NCI-H748 (cell line): ENCODE results near the gene SERTAD2.

Experiments used
- DNase-seq: peaks from one replicate; lab custom pipeline; 2025; ENCODE audit not compliant: unreplicated experiment; lab: John Stamatoyannopoulos, UW

SERTAD2 gene

GRCh38 chr2:64649626-64650025 lies 4.1 kb downstream of the SERTAD2 start:
- no peak for DNase-seq

DNA sequence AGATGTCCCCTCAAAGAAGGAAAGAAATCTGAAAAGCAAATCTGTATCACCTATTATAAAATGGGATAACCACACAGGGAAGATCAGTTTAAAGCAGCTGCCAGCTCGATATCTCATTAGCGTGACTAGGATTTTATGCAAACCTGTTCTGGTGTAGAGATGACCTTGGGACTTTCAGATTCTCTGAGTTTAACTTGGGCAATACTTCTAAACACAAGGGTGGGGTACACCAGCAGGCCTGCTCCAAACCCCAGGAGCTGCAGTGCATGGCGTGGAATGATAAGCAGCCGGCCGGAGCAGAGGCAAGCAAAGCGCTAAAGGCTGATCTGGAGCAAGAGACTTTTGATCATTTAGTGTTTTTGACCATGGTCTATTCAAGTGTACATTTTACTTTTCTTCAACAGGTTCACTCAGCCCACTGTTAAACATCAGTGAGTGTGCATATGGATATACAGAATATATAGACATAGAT lies 4.7 kb downstream of the SERTAD2 start:
- DNase-seq: no peak

DNA sequence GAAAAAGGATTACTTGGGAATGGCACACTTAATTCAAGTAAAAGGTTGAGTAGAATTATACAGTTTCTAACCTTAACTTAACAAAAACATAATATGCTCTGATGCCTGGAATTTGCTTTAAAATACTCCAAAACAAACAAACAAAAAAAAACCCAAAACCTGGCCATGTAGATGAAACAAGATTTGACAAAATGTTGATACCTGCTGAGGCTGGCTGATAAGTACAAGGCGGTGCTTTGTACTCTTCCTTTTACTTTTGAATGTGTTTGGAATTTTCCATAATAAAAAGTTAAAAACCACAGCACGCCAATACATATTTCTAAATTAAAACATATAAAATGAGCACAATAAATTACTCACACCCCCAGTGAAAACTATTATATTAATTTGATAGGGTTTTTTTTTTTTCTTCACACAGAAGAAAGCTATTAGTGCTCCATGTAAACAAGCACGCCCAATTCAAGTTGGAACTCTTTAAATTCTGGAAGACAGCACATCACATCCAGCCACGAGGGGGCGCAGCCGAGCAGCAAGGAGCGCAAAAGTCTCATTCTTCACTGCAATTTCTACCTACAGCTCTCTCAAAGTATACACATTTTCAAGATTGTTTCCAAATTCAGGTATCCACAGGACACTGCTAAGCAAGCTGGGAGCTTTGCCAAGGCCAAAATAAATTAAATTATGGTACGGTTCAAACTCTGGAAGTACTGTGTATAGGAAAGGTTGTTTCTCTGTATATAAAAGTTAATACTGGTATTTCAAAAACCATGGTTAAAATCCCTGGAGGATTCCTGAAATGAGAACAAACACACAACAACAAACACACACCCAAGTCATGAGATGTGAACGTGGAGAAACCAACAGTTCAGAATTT lies 7.5 kb downstream of the SERTAD2 start:
- peak; percentile 67 for DNase-seq

DNA sequence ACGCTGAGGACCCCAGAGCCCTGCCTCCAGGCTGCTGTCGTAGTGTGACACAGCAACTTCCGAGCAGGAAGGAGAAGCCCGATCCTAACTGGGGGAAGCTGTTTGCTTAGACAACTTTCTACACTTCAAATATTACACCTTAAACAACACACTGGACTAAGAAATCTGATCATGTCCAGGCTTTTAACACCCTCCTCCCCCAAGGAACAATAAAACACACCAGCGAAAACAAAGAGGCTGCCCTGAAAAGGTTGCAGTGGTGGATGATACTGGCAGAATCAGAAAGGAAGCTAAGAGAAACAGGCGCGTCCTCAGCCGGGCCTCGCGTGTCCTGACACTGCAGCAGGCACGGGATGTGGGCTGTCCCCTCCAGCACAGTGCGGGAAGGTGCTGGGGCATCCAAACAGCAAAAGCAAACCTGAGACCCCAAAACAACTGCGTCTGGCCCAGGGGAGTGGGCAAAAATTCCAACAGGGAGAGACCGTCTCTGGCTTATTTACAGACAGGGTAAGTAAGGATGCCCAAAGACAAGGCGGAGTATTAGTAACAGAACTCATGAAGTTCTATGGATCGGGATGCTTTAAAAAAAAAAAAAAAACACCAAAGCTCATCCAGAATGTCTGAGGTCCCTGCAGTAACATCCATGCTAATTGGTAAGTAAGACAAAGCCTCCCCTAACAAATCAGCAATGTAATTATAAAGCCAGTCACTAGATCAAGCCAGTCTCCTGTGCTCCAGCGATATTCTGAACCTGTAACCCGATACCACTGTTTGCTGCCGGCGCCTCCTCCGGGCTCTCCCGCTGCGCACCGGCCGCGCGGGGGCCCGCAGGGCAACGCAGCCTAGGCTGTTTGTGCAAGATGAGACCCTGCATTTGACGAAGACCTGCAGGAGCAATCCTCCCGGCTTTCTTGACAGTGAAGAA lies 9.0 kb downstream of the SERTAD2 start:
- peak; percentile 77 for DNase-seq

- no peak for DNase-seq
These were observed 9.8 kb downstream of the SERTAD2 start for GRCh38 chr2:64643838-64644457.

GRCh38 chr2:64641599-64641998 lies 12.1 kb downstream of the SERTAD2 start:
- peak; percentile 36 for DNase-seq

GRCh38 chr2:64640153-64641044 lies 13.3 kb downstream of the SERTAD2 start:
- no peak for DNase-seq

- DNase-seq: no peak
These were observed 14.0 kb downstream of the SERTAD2 start for GRCh38 chr2:64639691-64640090.

DNA sequence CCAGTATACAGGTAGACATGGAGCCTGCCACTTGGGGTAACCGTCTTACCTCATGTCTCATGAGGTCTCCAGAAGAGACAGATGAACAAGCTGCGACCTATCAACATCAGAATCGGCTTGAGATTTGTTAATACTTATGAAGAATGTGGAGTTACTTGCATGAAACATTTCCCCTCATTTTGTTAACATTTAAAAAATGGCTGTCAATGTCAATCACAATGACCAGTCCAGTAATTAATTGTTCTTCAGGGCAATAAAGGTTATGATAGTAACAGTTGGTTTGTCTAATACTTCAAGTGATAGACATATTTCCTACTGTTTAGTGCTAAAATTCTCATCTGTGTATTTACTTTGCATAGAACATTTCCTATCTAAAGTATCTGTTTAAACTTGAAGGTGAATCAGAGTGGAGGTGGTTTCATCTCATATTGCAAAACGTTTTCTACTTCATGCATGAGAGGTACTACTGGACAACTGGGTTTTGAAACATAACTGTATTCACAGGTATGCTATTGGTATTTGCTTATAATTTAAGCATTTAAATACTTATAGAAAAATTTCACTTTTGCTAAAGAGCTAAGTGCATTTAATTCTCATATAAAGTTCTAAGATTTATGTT lies 15.1 kb downstream of the SERTAD2 start:
- no peak for DNase-seq

DNA sequence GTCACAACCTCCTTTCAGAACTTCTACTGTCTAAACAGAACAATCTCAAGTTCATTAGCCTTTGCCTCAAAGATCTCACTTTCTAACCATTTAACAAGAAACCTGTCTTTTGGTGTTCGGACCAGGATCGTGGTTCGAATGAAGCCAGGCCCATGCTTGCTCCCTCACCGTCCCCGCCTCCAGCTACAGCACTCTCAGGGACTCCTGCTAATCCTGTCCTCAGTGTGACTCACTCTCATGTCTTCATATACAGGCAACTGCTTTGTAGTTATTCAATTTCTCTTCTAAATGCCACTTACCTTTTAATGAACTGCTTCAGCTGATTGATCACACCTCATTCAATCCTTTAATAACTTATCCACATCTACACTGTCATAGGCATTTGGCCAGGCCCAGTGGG lies 15.8 kb downstream of the SERTAD2 start:
- no peak for DNase-seq

DNA sequence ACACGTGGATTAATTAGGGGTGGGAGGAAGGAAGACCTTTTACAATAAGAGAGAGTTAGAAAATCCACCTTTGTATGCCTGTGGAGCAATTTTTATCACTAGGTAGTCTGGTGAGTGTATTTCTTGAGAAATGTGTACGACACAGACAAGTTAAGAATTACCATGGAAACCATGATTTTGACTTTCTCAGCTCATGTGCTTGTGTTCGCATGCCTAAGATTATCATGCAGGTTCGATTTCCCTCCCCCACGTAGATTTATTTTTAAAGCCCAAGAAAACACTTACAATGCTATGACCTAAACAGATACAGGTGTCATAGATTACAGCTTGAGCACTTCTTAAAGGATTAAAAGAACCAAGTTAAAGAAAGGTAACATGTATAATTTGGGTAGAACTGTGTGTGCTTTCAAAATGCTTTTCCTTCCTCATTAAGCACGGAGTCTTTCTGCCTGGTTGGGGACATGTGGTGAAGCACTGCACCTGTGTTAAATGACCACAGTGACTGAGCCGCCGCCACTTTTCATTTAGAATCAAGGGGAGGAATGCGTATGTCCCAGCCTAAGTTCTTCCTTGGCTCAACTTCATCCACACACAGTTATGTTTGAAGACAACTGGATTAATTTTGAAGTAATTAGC lies 16.6 kb downstream of the SERTAD2 start:
- DNase-seq: no peak

GRCh38 chr2:64635976-64636911 lies 17.5 kb downstream of the SERTAD2 start:
- DNase-seq: no peak

- DNase-seq: no peak
These were observed 19.1 kb downstream of the SERTAD2 start for GRCh38 chr2:64634345-64635267.

- no peak for DNase-seq
These were observed 20.6 kb downstream of the SERTAD2 start for GRCh38 chr2:64632835-64633819.

- DNase-seq: no peak
These were observed 21.9 kb downstream of the SERTAD2 start for GRCh38 chr2:64631771-64632170.

- no peak for DNase-seq
These were observed 23.0 kb downstream of the SERTAD2 start for GRCh38 chr2:64630752-64631151.
